DND-41 (cell line): ENCODE data around the gene MCAT.

Experiments used
- EZH2 ChIP-seq: IDR thresholded peaks from 3 replicates; pipeline ENCODE4 v1.6.1; 2012; ENCODE audit warnings: borderline replicate concordance, low read depth, mild to moderate bottlenecking, moderate library complexity, low read length, inconsistent platforms; ENCODE audit not compliant: severe bottlenecking
- TF ChIP-seq, protein P1 (sequence below): IDR thresholded peaks from 2 replicates; pipeline ENCODE4 v1.5.1; 2012; ENCODE audit warnings: borderline replicate concordance, low read length, moderate library complexity, mild to moderate bottlenecking; ENCODE audit not compliant: poor library complexity, severe bottlenecking; ENCODE audit errors: extremely low read depth

DNA sequence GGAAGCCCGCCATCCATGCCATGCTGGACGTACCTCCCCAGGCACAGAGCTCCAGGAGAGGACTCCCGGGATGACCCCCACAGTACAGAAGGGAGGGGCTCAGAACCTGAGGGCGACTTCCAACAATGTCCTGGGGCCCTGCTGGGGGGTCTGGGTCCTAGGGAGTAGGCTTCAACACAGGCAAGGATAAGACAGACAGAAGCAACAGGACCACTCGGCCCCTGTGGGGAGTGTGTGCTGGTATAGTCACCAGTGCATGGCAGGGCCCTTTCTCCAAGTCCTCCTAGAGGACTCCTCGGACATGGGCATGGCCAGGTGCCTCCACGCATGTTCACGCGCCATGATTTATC, 26.9 kb upstream of the MCAT start:
- TF ChIP-seq, protein P1, sequence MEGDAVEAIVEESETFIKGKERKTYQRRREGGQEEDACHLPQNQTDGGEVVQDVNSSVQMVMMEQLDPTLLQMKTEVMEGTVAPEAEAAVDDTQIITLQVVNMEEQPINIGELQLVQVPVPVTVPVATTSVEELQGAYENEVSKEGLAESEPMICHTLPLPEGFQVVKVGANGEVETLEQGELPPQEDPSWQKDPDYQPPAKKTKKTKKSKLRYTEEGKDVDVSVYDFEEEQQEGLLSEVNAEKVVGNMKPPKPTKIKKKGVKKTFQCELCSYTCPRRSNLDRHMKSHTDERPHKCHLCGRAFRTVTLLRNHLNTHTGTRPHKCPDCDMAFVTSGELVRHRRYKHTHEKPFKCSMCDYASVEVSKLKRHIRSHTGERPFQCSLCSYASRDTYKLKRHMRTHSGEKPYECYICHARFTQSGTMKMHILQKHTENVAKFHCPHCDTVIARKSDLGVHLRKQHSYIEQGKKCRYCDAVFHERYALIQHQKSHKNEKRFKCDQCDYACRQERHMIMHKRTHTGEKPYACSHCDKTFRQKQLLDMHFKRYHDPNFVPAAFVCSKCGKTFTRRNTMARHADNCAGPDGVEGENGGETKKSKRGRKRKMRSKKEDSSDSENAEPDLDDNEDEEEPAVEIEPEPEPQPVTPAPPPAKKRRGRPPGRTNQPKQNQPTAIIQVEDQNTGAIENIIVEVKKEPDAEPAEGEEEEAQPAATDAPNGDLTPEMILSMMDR, result no peak
- TF ChIP-seq EZH2, result no peak
